WTC11 (cell line): Measurements from ENCODE around the gene TRPC3. TPM values are rescaled to one million over a fixed set of nuclear protein-coding genes. Genes with fewer than 3 reads are reported as not detected.

Experiments
- ATAC-seq: fragments of 200-7000 bp; cut with Tn5 transposase; 2 replicates; pipeline ENCODE4 v1.10.0; 2021; ENCODE audit warnings: mild to moderate bottlenecking, moderate library complexity
- CTCF ChIA-PET: fragments of 300-600 bp; sonication (Branson Sonifier 250); formaldehyde crosslinking; loops from one replicate; lab custom pipeline; 2021; ENCODE audit warnings: antibody characterized with exemption; lab: Charles Lee
- POLR2A ChIA-PET: fragments of 350-600 bp; sonication (Branson Sonifier 250); formaldehyde crosslinking; loops from one replicate; lab custom pipeline; 2021; ENCODE audit warnings: antibody characterized with exemption; lab: Charles Lee
- DNase-seq: peaks from one replicate; pipeline ENCODE4 v3.0.0; 2021; ENCODE audit warnings: low spot score
- H3K27ac Mint-ChIP-seq: 2 replicates; pipeline ENCODE4 v1.8.0; 2021; ENCODE audit warnings: mixed read lengths
- H3K27me3 Mint-ChIP-seq: 2 replicates; pipeline ENCODE4 v1.8.0; 2021; ENCODE audit warnings: low read depth, mild to moderate bottlenecking, moderate library complexity, mixed read lengths
- H3K36me3 Mint-ChIP-seq: 2 replicates; pipeline ENCODE4 v1.8.0; 2021; ENCODE audit warnings: mixed read lengths
- H3K4me1 Mint-ChIP-seq: 2 replicates; pipeline ENCODE4 v1.8.0; 2022; ENCODE audit warnings: mixed read lengths
- H3K4me3 Mint-ChIP-seq: 2 replicates; pipeline ENCODE4 v1.8.0; 2021; ENCODE audit warnings: mild to moderate bottlenecking, moderate library complexity, mixed read lengths
- H3K9me3 Mint-ChIP-seq: 2 replicates; pipeline ENCODE4 v1.8.0; 2021; ENCODE audit warnings: mixed read lengths
- CREB1 ChIP-seq: sonication (generic); formaldehyde crosslinking; IDR thresholded peaks from 2 replicates; pipeline ENCODE4 v1.8.0; 2023; ENCODE audit warnings: mild to moderate bottlenecking, missing genetic modification reagents
- ESRRA ChIP-seq: sonication (generic); formaldehyde crosslinking; IDR thresholded peaks from 2 replicates; pipeline ENCODE4 v1.8.1; 2022; ENCODE audit warnings: mild to moderate bottlenecking, missing genetic modification reagents, borderline replicate concordance
- FOXJ3 ChIP-seq: sonication (generic); formaldehyde crosslinking; IDR thresholded peaks from 2 replicates; pipeline ENCODE4 v1.9.0; 2021; ENCODE audit warnings: missing genetic modification reagents, mild to moderate bottlenecking, borderline replicate concordance
- HMGA2 ChIP-seq: fragments of 250-450 bp; sonication (Bioruptor Pico); IDR thresholded peaks from 2 replicates; pipeline ENCODE4 v1.4.0; 2021; ENCODE audit warnings: mild to moderate bottlenecking, moderate library complexity
- JUN ChIP-seq: sonication (generic); formaldehyde crosslinking; IDR thresholded peaks from 2 replicates; pipeline ENCODE4 v1.8.0; 2023; ENCODE audit warnings: mild to moderate bottlenecking, missing genetic modification reagents
- KAT7 ChIP-seq: sonication (generic); formaldehyde crosslinking; IDR thresholded peaks from 2 replicates; pipeline ENCODE4 v1.8.1; 2023; ENCODE audit warnings: missing genetic modification reagents, mild to moderate bottlenecking, borderline replicate concordance
- RORB ChIP-seq: fragments of 250-450 bp; sonication (Bioruptor Pico); IDR thresholded peaks from 2 replicates; pipeline ENCODE4 v1.9.0; 2021; ENCODE audit warnings: mild to moderate bottlenecking
- SOX15 ChIP-seq: fragments of 250-450 bp; sonication (Bioruptor Pico); IDR thresholded peaks from 2 replicates; pipeline ENCODE4 v1.9.0; 2021; ENCODE audit warnings: mild to moderate bottlenecking
- TEAD1 ChIP-seq: sonication (generic); formaldehyde crosslinking; IDR thresholded peaks from 2 replicates; pipeline ENCODE4 v1.8.0; 2022; ENCODE audit warnings: mild to moderate bottlenecking, missing genetic modification reagents
- TEAD4 ChIP-seq: sonication (generic); formaldehyde crosslinking; IDR thresholded peaks from 2 replicates; pipeline ENCODE4 v1.8.0; 2022; ENCODE audit warnings: mild to moderate bottlenecking, missing genetic modification reagents
- ZBTB21 ChIP-seq: sonication (generic); formaldehyde crosslinking; IDR thresholded peaks from 2 replicates; pipeline ENCODE4 v1.8.1; 2023; ENCODE audit warnings: mild to moderate bottlenecking, missing genetic modification reagents, borderline replicate concordance
- ZNF121 ChIP-seq: sonication (generic); formaldehyde crosslinking; IDR thresholded peaks from 2 replicates; pipeline ENCODE4 v1.8.0; 2023; ENCODE audit warnings: missing genetic modification reagents
- ZNF423 ChIP-seq: fragments of 250-450 bp; sonication (Bioruptor Pico); IDR thresholded peaks from 2 replicates; pipeline ENCODE4 v2.1.2; 2022; ENCODE audit warnings: mild to moderate bottlenecking, moderate library complexity
- total RNA-seq: library from RNA; stranded (reverse); gene quantifications from 3 replicates; pipeline ENCODE4 v1.2.3, GENCODE V29; 2021
- TF ChIP-seq, protein P1 (sequence below): sonication (generic); formaldehyde crosslinking; IDR thresholded peaks from 2 replicates; pipeline ENCODE4 v1.8.0; 2022; ENCODE audit warnings: mild to moderate bottlenecking, missing genetic modification reagents
- TF ChIP-seq, protein P2 (sequence below): sonication (generic); formaldehyde crosslinking; conservative IDR thresholded peaks from 2 replicates; pipeline ENCODE4 v1.8.1; 2023; ENCODE audit warnings: mild to moderate bottlenecking, low read depth, missing genetic modification reagents, moderate library complexity
- TF ChIP-seq, protein P3 (sequence below): fragments of 250-450 bp; sonication (Bioruptor Pico); IDR thresholded peaks from 2 replicates; pipeline ENCODE4 v2.1.2; 2022; ENCODE audit warnings: mild to moderate bottlenecking, moderate library complexity
- TF ChIP-seq, protein P4 (sequence below): sonication (generic); formaldehyde crosslinking; IDR thresholded peaks from 2 replicates; pipeline ENCODE4 v1.8.1; 2023; ENCODE audit warnings: mild to moderate bottlenecking, missing genetic modification reagents
- TF ChIP-seq, protein P5 (sequence below): sonication (generic); formaldehyde crosslinking; IDR thresholded peaks from 2 replicates; pipeline ENCODE4 v1.8.1; 2023; ENCODE audit warnings: mild to moderate bottlenecking, missing genetic modification reagents, borderline replicate concordance
- TF ChIP-seq, protein P6 (sequence below): fragments of 250-450 bp; sonication (Bioruptor Pico); IDR thresholded peaks from 2 replicates; pipeline ENCODE4 v1.8.0; 2021; ENCODE audit warnings: mild to moderate bottlenecking
- TF ChIP-seq, protein P7 (sequence below): sonication (generic); formaldehyde crosslinking; IDR thresholded peaks from 2 replicates; pipeline ENCODE4 v1.8.0; 2022; ENCODE audit warnings: missing genetic modification reagents

TRPC3 gene
- total RNA-seq, 1 experiment from 2014 or later: 0.26 TPM

DNA sequence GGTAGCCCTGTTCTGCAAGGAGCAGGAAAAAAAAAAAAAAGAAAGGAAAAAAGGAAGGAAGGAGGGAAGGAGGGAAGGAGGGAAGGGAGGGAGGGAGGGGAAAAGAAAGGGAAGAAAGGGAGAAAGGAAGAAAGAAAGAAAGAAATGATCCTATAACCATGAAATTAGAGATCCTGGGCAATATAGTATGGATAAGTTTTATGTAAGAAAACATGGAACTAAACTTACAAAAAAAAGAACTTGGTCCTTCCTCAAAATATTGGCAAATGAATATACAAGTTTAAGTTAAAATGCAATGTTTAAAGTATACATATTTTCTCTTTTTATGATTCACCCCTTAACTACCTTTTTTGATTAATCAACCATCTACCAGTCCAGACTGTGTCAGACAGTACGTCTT is 100.5 kb downstream of the TRPC3 start:
- H3K9me3 Mint-ChIP-seq: no peaks in the 10 kb centered on the region
- POLR2A ChIA-PET: no interaction called here
- no peaks in the 10 kb centered on the region for H3K36me3 Mint-ChIP-seq
- no peak for DNase-seq
- H3K27ac Mint-ChIP-seq: no peak overlapping the region
- H3K4me1 Mint-ChIP-seq: no peaks in the 10 kb centered on the region
- CTCF ChIA-PET: no interaction called here
- ATAC-seq: no peak
- H3K4me3 Mint-ChIP-seq: no peak overlapping the region
- H3K27me3 Mint-ChIP-seq: no peaks in the 10 kb centered on the region
- TF ChIP-seq, protein P1, sequence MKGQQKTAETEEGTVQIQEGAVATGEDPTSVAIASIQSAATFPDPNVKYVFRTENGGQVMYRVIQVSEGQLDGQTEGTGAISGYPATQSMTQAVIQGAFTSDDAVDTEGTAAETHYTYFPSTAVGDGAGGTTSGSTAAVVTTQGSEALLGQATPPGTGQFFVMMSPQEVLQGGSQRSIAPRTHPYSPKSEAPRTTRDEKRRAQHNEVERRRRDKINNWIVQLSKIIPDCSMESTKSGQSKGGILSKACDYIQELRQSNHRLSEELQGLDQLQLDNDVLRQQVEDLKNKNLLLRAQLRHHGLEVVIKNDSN: no peak
- TF ChIP-seq SOX15 (CRISPR knock-in tag): no peak
- TF ChIP-seq KAT7 (CRISPR knock-in tag): no peak
- TF ChIP-seq RORB (CRISPR knock-in tag): no peak
- no peak for TF ChIP-seq ESRRA
- TF ChIP-seq ZBTB21 (CRISPR knock-in tag): no peak
- no peak for TF ChIP-seq CREB1 (CRISPR knock-in tag)
- TF ChIP-seq, protein P2, sequence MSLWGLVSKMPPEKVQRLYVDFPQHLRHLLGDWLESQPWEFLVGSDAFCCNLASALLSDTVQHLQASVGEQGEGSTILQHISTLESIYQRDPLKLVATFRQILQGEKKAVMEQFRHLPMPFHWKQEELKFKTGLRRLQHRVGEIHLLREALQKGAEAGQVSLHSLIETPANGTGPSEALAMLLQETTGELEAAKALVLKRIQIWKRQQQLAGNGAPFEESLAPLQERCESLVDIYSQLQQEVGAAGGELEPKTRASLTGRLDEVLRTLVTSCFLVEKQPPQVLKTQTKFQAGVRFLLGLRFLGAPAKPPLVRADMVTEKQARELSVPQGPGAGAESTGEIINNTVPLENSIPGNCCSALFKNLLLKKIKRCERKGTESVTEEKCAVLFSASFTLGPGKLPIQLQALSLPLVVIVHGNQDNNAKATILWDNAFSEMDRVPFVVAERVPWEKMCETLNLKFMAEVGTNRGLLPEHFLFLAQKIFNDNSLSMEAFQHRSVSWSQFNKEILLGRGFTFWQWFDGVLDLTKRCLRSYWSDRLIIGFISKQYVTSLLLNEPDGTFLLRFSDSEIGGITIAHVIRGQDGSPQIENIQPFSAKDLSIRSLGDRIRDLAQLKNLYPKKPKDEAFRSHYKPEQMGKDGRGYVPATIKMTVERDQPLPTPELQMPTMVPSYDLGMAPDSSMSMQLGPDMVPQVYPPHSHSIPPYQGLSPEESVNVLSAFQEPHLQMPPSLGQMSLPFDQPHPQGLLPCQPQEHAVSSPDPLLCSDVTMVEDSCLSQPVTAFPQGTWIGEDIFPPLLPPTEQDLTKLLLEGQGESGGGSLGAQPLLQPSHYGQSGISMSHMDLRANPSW (CRISPR knock-in tag): no peak
- no peak for TF ChIP-seq FOXJ3
- no peak for TF ChIP-seq ZNF423 (CRISPR knock-in tag)

DNA sequence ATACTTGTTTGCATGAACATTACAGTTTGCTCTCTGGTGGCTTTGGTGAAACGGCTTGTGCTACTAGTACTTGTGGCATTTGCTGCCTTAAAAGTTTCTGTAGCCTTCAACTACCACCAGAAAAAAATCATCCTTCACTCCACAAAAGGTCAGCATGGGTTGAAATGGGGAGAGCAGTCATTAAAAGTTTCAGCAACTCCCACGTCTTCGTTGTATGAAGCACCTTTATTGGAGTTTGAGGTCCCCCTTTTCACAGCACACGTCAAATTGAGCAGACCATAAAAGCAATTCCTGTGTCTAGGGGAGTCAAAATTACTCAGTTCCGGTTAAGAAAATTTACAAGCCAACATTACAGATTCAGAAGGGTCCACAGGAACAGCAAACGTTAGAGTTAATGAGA is 105.2 kb downstream of the TRPC3 start:
- H3K9me3 Mint-ChIP-seq: no peaks in the 10 kb centered on the region
- no peak overlapping the region for H3K4me3 Mint-ChIP-seq
- H3K27me3 Mint-ChIP-seq: no peaks in the 10 kb centered on the region
- DNase-seq (no peak), ATAC-seq (no peak)
- H3K4me1 Mint-ChIP-seq: no peaks in the 10 kb centered on the region
- H3K27ac Mint-ChIP-seq: no peak overlapping the region
- H3K36me3 Mint-ChIP-seq: no peaks in the 10 kb centered on the region
- POLR2A ChIA-PET: no interaction called here
- TF ChIP-seq TEAD4 (CRISPR knock-in tag): no peak
- TF ChIP-seq, protein P3, sequence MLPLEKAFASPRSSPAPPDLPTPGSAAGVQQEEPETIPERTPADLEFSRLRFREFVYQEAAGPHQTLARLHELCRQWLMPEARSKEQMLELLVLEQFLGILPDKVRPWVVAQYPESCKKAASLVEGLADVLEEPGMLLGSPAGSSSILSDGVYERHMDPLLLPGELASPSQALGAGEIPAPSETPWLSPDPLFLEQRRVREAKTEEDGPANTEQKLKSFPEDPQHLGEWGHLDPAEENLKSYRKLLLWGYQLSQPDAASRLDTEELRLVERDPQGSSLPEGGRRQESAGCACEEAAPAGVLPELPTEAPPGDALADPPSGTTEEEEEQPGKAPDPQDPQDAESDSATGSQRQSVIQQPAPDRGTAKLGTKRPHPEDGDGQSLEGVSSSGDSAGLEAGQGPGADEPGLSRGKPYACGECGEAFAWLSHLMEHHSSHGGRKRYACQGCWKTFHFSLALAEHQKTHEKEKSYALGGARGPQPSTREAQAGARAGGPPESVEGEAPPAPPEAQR (CRISPR knock-in tag): no peak
- no peak for TF ChIP-seq JUN (CRISPR knock-in tag)
- TF ChIP-seq HMGA2 (CRISPR knock-in tag): no peak
- TF ChIP-seq, protein P4, sequence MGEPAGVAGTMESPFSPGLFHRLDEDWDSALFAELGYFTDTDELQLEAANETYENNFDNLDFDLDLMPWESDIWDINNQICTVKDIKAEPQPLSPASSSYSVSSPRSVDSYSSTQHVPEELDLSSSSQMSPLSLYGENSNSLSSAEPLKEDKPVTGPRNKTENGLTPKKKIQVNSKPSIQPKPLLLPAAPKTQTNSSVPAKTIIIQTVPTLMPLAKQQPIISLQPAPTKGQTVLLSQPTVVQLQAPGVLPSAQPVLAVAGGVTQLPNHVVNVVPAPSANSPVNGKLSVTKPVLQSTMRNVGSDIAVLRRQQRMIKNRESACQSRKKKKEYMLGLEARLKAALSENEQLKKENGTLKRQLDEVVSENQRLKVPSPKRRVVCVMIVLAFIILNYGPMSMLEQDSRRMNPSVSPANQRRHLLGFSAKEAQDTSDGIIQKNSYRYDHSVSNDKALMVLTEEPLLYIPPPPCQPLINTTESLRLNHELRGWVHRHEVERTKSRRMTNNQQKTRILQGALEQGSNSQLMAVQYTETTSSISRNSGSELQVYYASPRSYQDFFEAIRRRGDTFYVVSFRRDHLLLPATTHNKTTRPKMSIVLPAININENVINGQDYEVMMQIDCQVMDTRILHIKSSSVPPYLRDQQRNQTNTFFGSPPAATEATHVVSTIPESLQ (CRISPR knock-in tag): no peak
- no peak for TF ChIP-seq TEAD1 (CRISPR knock-in tag)
- TF ChIP-seq ZNF121: no peak
- TF ChIP-seq, protein P5, sequence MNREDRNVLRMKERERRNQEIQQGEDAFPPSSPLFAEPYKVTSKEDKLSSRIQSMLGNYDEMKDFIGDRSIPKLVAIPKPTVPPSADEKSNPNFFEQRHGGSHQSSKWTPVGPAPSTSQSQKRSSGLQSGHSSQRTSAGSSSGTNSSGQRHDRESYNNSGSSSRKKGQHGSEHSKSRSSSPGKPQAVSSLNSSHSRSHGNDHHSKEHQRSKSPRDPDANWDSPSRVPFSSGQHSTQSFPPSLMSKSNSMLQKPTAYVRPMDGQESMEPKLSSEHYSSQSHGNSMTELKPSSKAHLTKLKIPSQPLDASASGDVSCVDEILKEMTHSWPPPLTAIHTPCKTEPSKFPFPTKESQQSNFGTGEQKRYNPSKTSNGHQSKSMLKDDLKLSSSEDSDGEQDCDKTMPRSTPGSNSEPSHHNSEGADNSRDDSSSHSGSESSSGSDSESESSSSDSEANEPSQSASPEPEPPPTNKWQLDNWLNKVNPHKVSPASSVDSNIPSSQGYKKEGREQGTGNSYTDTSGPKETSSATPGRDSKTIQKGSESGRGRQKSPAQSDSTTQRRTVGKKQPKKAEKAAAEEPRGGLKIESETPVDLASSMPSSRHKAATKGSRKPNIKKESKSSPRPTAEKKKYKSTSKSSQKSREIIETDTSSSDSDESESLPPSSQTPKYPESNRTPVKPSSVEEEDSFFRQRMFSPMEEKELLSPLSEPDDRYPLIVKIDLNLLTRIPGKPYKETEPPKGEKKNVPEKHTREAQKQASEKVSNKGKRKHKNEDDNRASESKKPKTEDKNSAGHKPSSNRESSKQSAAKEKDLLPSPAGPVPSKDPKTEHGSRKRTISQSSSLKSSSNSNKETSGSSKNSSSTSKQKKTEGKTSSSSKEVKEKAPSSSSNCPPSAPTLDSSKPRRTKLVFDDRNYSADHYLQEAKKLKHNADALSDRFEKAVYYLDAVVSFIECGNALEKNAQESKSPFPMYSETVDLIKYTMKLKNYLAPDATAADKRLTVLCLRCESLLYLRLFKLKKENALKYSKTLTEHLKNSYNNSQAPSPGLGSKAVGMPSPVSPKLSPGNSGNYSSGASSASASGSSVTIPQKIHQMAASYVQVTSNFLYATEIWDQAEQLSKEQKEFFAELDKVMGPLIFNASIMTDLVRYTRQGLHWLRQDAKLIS (CRISPR knock-in tag): no peak
- TF ChIP-seq, protein P6, sequence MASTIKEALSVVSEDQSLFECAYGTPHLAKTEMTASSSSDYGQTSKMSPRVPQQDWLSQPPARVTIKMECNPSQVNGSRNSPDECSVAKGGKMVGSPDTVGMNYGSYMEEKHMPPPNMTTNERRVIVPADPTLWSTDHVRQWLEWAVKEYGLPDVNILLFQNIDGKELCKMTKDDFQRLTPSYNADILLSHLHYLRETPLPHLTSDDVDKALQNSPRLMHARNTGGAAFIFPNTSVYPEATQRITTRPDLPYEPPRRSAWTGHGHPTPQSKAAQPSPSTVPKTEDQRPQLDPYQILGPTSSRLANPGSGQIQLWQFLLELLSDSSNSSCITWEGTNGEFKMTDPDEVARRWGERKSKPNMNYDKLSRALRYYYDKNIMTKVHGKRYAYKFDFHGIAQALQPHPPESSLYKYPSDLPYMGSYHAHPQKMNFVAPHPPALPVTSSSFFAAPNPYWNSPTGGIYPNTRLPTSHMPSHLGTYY (CRISPR knock-in tag): no peak
- no peak for TF ChIP-seq ESRRA
- TF ChIP-seq, protein P7, sequence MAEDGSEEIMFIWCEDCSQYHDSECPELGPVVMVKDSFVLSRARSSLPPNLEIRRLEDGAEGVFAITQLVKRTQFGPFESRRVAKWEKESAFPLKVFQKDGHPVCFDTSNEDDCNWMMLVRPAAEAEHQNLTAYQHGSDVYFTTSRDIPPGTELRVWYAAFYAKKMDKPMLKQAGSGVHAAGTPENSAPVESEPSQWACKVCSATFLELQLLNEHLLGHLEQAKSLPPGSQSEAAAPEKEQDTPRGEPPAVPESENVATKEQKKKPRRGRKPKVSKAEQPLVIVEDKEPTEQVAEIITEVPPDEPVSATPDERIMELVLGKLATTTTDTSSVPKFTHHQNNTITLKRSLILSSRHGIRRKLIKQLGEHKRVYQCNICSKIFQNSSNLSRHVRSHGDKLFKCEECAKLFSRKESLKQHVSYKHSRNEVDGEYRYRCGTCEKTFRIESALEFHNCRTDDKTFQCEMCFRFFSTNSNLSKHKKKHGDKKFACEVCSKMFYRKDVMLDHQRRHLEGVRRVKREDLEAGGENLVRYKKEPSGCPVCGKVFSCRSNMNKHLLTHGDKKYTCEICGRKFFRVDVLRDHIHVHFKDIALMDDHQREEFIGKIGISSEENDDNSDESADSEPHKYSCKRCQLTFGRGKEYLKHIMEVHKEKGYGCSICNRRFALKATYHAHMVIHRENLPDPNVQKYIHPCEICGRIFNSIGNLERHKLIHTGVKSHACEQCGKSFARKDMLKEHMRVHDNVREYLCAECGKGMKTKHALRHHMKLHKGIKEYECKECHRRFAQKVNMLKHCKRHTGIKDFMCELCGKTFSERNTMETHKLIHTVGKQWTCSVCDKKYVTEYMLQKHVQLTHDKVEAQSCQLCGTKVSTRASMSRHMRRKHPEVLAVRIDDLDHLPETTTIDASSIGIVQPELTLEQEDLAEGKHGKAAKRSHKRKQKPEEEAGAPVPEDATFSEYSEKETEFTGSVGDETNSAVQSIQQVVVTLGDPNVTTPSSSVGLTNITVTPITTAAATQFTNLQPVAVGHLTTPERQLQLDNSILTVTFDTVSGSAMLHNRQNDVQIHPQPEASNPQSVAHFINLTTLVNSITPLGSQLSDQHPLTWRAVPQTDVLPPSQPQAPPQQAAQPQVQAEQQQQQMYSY (CRISPR knock-in tag): no peak
- CTCF ChIA-PET: no interaction called here
